NCI-H524 (cell line): ENCODE results near the gene DIAPH1.
"Not testable (repeated sequence)": the region's sequence is repeated elsewhere in the genome, so short reads cannot be mapped to it uniquely, and the experiment has no call there.

Source experiments
- DNase-seq, 2 experiments: peaks; one replicate each; lab custom pipeline; 2025; lab: John Stamatoyannopoulos, UW

The DIAPH1 gene

DNA sequence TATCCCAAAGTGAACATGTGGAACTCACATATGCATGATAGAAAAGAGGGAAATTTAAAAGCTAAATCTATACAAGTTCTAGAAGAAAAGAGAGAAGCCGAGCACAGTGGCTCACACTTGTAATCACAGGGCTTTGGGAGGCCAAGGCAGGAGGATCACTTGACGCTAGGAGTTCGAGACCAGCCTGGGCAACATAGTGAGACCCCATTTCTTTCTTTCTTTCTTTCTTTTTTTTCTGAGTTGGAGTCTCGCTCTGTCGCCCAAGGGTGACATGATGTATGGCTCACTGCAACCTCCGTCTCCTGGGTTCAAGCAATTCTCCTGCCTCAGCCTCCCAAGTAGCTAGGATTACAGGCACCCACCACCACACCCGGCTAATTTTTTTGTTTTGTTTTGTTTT lies 8.9 kb downstream of the DIAPH1 start:
- not testable (repeated sequence) for DNase-seq

DNA sequence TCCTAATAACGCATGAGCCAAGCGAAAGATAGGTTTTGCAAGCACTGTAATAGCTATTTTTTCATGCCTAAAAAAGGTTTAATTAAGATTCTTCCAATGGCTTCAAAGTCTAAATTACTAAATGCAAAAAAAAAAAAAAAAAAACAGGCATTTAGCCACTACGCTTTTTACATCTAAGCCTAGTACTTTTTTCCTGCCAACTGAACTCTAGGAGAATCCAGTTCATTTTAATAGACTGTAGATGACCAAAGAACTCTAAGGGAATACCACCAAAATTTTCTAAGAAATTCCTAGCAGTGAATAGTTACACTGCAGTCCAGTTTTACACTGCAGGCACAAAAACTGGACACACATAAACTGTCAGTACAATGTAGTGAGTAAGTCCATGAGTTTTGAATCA lies 9.8 kb downstream of the DIAPH1 start:
- DNase-seq = no peak

DNA sequence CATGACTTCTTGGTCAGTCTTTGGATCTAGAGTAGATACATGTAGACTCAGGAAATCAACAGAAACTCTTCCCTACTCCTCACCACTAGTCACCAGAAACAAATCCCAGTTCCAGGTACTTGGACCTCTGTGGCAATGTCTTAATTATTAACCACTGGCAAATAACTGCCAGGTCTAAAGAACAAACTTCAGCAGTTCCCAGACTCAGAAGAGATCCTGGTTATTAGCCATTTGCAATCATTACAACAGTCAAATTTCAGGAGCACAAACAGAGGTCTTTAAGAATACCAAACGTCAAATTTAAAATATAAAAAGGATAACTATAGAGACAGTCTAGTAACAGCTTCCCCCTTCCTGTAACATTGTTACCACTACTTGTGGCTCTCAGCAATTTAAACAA lies 10.2 kb downstream of the DIAPH1 start:
- no peak for DNase-seq

DNA sequence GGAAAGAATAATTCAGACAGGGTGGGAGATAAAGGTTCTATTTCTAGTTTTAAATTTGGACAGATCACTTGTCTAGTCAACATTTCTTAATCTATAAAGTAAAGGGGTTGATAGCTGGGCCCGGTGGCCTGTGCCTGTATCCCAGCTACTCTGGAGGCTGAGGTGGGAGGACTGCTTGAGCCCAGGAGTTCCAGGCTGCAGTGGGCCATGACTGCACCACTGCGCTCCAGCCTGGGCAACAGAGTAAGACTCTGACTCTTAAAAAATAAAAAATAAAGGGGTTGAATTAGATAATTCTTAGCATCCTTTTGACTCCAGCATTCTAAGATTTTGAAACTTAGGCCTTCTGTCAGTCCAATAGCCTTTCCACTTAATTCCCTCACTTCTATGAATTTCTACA lies 10.8 kb downstream of the DIAPH1 start:
- DNase-seq = no peak

DNA sequence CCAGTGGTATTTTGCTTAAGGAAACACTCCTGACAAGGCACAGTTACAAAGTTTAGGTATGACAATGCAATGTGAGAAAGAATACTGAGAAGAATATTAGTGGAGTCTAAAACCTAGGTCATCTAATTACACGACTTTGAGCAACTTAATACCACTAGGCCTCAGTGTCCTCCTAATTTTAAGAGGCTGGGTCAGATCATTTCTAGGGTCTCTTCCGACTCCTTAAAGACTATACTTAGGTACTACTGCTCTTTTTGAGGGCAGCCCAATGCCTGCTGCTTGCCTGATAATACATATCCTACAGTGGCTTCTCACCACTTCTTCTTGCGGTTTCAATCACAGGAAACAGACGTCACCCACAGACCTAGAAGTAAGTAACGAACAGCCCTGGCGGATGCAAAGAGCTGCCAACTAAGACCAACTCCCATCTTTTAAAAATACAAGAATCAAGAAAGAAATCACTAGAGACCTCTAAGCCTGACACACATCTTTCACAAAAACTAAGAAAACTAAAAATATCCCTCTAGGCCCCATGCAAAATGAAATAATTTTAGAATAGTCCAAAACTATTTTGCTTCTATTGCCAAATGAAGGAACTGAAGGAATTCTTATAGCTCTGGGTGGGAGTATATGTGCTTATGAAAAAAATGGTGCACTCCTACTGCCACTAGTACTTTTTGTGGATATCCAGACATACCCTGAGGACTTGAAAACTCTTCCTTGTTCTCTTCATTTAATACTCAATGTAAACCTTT lies 13.1 kb downstream of the DIAPH1 start:
- no peak for DNase-seq

DNA sequence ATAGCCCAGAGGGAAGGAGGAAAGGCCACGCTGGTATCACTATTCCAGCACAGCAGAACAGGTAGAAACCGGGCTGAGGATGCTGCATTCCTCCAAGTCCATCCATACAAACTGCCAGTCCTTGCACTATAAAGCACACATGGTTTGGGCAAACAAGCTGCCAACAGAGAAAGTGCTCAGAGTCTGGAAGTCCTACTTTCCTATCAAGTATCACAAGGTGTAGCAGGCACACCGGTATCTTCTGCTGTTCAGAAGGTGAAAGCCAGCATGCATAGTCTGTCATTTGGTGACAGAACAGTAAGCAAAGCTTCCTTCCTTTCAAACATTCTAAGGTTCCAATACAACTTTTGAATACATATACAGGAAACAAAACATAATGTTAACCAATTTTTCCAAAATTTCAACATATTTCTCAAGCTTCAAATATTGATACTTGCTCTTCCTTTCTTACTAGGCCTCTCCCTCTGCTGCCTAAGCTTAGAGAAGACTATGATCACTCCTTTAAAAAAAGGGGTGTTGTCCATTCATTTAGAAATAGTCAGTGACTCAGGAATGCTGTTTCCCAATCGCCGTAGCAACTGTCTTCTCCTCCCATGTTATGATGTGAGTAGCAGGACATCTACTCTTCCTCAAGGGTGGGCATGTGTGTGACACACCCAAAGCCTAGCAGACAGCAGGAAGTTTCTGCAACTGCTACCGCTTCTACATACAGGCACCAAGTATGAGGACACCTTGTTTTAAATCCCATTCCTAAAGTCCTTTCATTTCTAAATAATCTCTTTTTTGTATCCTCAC lies 14.7 kb downstream of the DIAPH1 start:
- no peak for DNase-seq

DNA sequence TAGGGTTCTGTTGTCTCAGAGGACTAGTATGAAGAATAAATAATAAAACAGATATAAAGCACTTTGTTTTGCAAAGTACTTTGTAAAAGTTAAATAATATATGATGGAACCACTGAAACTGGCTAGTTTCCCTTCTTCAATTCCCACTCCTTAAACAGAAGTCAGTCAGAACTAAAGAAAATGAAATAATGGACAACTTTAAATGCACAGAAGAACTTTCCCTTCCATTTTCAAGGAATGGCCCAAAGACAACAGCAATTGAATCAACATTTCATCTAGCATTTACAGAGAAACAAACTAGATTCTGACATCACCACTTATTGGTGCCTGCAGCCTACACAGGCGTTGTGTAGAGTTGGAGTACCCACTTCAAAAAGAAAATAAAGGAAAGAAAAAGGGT lies 16.2 kb downstream of the DIAPH1 start:
- no peak for DNase-seq

DNA sequence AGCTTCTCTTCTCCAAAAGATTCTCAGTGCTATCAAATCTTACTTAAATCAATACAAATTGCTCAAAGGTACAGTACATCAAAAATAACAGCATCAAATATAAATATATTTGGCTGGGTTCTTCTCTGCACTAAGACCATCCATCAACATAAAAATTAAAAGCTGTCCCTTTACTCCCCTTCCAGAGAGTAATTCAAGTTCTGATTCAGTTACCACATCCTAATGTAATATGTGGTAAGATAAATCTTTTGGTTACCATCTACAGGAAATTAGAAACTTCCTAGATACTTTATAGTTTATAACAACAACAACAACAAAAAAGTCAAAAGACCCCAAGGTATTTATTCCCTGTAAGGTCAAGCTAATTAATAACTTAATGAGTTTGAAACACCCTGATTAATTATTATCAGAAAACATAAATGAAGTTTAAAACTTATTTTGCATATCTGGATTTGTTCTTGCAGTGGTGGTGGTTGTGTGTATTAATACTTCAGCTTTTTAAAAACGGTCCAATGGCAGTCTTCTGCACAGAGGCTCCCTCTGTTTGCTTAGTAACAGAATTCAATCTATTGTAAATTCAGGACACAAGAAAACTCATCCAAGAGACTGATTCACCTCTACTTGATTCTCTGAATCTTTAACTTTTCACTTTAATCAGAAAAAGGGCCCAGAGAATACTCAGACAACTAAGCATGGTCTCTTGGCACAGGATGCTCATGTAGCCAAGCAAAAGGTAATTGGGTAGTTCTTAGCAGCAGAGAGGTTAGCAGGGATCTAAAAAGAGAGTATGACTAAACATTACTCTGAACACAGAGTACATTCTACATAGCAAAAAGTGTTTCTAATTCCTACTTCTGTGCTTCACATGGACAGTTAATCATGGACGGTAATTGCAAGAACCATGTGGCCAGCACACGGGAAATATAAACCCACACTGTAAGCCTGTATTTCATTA lies 20.1 kb downstream of the DIAPH1 start:
- no peak for DNase-seq

DNA sequence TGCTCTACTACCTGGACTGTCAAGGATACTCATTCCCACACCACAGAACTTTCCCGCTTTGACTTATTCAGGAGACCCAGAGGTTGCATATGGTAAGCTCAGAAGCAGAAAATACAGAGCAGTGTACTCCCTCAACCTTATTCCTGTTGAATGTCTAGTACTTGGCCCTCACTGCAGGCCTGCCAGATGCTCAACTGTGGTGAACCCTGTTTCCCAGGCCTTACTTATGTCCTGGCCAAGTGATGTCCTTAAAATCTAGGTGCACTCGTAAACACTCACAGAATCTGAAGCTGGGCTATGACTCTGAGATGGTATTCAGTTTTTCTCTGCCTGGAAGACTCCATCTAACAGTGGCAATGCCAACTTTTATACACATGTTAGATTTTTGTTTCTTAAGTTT lies 21.0 kb downstream of the DIAPH1 start:
- DNase-seq = peak; percentile 74 to 90

DNA sequence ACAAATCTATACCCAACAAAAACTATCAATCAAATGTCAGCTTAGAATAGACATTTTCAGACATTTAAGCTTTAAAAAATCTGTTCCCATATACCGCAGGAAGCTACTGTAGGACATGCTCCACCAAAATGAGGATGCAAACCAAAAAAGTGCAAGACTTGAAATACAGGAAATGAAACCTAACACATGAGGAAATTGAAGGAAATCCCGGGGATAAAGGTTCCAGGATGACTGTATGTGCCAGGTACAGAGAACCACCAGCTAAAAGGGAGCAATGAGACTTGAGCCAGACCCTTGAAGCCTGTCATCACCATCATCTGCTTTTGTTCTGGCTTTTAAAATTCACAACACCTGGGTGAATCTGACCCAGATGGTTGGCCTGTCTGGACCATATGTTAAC lies 21.4 kb downstream of the DIAPH1 start:
- no peak for DNase-seq

DNA sequence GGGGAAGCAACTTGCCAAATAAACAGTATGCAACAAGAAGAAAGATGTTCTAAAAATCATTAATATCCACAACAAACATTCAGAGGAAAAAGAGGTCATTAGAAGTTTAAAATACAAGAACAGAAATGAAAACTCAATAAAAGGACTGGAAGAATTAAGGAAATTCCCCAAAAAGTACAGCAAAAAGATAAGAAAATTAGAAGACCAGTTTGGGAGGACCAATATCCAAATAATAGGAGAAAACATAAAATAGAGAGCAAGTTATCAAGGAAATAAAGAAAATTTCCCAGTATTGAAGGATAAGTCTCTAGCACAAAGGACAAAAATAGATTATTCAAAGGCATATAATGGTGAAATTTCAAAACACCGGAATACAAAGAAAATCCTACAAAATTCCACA lies 21.9 kb downstream of the DIAPH1 start:
- DNase-seq = no peak

DNA sequence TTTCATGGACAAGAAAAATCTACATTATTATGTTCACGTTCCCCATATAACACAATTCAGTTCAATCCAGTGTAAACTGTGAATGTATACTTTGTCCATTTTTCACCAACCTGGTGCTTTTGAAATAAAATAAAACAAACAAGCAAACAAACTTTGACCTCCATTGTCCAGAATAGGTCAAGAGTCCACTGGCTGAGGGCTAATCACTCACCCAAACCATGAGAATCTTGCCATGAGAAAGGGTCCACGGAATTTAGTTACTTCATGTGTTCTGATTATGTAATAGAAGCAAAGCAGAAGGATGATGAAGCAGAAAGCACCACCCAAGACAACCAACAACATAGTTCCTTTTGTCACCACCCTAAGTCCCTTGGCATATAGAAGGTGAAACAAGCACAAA lies 28.7 kb downstream of the DIAPH1 start:
- DNase-seq = no peak

DNA sequence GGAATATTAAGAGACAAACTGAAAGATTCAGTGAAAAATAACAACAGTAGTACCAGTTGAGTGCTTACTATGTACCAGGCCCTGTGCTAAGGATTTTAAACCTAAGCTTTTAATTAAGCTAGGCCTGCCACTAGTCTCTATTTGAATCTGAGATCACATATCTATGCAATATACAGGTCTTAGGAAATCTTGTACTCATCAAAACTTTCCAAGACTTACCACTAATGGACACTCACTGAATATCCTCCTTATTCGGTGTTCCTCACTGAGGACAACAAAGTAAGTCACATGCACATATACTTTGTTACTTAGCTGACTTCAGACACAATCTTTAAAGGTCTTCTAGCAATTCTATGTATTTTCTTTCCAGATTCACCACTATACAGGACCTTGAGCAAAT lies 32.6 kb downstream of the DIAPH1 start:
- no peak for DNase-seq

DNA sequence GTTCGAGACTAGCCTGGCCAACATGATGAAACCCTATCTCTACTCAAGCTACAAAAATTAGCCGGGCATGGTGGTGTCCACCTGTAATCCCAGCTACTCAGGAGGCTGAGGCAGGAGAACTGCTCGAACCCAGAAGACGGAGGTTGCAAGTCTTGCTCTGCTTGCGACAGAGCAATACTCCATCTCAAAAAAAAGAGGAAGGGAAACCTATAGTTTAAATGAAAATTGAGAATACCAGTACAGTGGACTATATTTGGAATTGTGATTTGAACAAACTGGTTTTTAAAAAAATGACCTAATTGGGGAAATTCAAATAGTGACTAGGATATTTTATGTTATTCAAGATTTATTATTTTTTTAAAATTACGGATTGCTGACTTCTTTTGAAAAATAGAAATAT lies 33.2 kb downstream of the DIAPH1 start:
- no peak for DNase-seq

DNA sequence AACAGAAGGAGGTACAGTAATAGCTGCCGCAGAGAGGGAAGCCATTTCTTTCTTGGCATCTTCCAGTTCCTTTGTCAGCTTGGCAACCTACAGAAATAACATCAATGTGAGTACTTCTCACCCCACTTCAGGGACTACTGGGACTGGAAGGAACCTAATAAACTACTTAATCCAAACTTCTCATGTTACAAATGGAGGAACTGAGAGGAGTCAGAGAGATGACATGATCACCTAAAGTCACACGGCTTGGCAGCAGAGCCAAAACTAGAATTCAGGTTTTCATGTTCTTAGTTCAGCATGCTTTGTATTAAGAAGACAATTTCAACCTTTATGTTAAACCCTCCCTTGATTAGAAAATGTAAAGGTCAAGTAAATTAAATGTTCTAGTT lies 44.7 kb downstream of the DIAPH1 start:
- DNase-seq = peak in 1 of 2 experiments; percentile 40

DNA sequence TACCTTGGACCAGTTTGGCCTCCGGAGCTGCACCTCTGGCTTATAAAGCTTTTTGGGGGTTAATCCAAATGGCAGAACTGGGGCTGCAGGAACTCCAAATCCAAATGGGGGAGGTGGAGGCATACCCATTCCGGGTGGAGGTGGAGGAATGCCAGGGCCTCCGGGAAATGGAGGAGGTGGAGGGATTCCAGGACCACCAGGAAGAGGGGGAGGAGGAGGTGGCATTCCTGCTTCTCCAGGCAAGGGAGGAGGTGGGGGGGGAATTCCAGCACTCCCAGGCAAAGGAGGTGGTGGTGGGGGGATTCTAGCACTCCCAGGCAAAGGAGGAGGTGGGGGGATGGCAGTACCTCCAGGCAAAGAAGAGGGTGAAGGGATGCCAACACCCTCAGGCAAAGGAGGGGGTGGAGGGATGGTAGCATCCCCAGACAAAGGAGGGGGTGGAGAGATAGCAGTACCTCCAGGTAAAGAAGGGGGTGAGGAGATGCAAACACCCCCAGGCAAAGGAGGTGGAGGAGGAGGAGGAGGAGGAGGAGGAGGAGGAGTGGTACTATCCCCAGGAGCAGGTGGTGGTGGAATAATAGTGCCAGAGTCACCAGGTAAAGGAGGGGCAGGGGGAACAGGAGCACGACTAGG lies 45.2 kb downstream of the DIAPH1 start:
- DNase-seq = no peak

DNA sequence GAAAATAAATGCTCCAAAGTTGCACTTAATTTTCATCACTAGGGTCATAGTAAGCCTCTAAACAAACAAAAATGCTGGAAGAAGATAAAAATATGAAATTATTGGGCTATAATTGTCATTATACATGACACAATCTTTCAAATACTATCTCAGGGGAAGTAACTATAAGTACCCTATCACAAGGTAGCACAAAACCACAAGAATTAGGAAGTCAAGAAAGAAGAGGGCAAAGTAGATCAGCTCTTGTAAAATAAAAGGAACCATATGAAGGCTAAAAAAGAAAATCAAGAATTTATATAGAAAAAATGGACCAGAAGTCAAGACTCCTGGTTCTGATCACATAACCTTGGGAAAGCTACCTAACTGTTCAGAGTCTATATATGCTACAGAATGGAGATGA lies 48.1 kb downstream of the DIAPH1 start:
- DNase-seq = no peak

DNA sequence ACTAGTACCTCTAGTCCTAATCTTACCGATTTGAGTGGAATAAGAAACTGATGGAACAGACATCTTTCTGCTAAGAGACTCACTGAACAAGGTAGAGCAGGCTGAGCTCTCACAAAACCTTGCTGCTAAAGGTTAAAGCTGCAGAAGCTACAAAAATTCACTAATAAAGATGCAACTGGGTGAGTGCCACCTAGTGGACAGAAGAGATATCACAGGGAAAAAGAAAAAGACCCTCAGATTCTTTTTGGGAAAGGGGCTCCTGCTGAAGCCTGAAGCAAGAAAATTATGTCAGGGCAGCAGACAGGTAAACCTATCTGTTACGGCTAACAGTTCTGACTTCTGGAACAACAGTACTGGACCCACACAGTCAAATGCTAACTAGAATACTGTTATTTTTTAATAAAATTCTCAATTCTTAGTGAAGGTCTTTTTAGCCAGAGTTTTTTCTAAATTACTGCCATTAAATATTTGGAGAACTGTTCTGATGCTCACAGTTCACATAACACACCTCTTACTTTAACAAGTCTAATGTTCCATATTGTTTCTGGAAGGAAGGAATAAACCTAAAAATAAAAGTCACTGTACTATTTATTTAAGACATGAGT lies 51.2 kb downstream of the DIAPH1 start:
- peak in 1 of 2 experiments; percentile 6 for DNase-seq

DNA sequence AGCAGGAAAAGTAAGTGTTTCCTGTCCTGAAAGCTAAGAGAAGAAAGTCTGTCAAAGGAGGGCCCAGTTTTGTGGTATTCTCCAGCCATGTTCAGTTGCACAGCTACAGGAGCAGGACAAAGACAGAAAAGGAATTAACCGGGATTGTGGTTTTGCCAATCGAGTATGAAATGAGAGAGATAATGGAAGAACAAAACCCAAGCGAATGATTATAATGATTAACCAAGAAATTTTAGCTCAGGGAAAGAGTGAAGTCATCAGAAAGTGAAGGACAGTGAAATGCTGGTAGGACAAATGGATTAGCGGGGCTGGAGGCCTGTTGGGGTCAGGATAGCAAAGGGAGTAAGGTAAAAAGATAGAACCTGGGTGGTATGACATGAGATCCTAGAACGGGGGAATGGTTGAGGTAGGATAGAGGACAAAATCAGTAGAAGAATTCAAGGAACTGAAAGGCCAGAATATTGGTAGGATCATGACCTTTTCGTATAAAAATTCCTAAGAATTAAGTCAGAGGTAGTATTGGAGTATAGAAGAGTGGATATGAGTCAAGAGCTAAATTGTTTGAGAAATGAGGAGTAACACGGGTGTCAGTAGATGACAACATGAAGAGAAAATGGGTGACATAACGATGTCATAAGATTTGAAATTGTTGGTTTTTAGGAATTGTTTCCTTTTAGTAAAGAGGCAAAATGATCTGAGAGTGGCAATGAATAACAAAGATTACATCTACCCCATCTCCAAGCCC lies 52.8 kb downstream of the DIAPH1 start:
- no peak for DNase-seq

DNA sequence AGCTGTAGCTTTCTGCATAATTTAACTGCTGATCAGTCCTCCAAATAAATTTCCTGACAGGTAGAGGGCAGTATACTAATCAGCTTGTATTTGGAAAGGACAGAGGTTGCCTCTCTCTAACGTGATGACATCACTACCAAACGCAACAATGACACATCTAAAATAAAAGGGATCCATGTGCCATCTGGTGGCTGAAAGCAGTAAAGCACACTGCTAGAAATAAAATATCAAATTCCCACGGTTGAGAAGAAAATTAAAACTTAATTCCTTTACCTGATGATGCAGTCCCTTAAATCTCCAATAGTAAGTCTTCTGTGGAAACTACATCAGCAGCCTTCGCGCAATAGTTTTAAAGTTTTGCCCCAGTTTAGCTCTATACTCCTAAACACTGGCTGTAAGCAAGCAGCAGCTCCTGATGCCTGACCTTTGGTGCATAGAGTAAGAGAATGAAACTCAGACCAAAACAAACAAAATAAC lies 54.5 kb downstream of the DIAPH1 start:
- DNase-seq = peak; percentile 84 to 93
